Mammary epithelial cell (primary cell): ENCODE data around the gene KRTAP5-9.
"Not testable (repeated sequence)": the region's sequence is repeated elsewhere in the genome, so short reads cannot be mapped to it uniquely, and the experiment has no call there.

Experiments
- EZH2 ChIP-seq: IDR thresholded peaks from 2 replicates; pipeline ENCODE4 v1.6.1; 2012; ENCODE audit warnings: low read length, inconsistent platforms, borderline replicate concordance
- TF ChIP-seq, protein P1 (sequence below), 2 donors: IDR thresholded peaks in 1 of 2; conservative IDR thresholded peaks in 1 of 2; 2 replicates each; pipeline ENCODE4 v1.5.1; 2011 to 2012; ENCODE audit warnings: inconsistent platforms in 2 of 2, low read length in 2 of 2, mild to moderate bottlenecking in 2 of 2, control low read depth in 1 of 2, low read depth in 1 of 2; ENCODE audit not compliant: insufficient read depth in 1 of 2; ENCODE audit errors: extremely low read depth in 1 of 2

DNA sequence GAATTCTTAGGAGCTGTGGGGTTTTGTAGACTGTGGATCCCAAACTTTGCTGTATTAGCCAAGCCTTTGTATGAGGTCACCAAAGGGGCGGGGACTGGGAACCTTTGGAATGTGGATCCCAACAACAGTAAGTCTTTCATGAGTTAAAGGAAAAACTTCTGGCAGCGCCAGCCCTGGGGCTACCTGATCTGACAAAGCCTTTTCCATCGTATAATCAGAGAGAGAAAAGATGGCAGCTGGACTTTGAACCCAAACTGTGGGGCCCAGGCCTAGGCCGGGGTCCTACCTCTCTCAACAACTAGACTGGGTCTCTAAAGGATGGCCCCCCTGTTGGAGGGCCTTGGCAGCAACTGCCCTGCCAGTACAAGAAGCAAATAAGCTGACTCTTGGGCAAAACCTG, 40.1 kb downstream of the KRTAP5-9 start:
- TF ChIP-seq, protein P1, sequence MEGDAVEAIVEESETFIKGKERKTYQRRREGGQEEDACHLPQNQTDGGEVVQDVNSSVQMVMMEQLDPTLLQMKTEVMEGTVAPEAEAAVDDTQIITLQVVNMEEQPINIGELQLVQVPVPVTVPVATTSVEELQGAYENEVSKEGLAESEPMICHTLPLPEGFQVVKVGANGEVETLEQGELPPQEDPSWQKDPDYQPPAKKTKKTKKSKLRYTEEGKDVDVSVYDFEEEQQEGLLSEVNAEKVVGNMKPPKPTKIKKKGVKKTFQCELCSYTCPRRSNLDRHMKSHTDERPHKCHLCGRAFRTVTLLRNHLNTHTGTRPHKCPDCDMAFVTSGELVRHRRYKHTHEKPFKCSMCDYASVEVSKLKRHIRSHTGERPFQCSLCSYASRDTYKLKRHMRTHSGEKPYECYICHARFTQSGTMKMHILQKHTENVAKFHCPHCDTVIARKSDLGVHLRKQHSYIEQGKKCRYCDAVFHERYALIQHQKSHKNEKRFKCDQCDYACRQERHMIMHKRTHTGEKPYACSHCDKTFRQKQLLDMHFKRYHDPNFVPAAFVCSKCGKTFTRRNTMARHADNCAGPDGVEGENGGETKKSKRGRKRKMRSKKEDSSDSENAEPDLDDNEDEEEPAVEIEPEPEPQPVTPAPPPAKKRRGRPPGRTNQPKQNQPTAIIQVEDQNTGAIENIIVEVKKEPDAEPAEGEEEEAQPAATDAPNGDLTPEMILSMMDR (conservative IDR thresholded peaks at IDR 0.05 in 1 of 2, IDR thresholded peaks at IDR 0.05 in 1 of 2; ENCODE audit: extremely low read depth in 1 of 2, insufficient read depth in 1 of 2, low read depth in 1 of 2, low read length in 2 of 2): not testable (repeated sequence)
- not testable (repeated sequence) for TF ChIP-seq EZH2
